Neutrophil (primary cell): ENCODE results near the gene SERTAD3.

ENCODE experiments used
- H3K27ac ChIP-seq: fragments of 200-600 bp; sonication (generic); 2 replicates; pipeline ENCODE4 v1.5.1; 2016; ENCODE audit warnings: mild to moderate bottlenecking, moderate library complexity
- H3K27me3 ChIP-seq: fragments of 200-600 bp; sonication (generic); 2 replicates; pipeline ENCODE4 v1.6.0; 2016; ENCODE audit warnings: mild to moderate bottlenecking
- H3K36me3 ChIP-seq: fragments of 200-600 bp; sonication (generic); 2 replicates; pipeline ENCODE4 v1.5.1; 2017
- H3K4me1 ChIP-seq, 2 experiments: fragments of 200-600 bp in 1 of 2; sonication (generic) in 1 of 2; 1 replicate in 1 of 2; 2 replicates in 1 of 2; pipeline versions ENCODE4 v1.5.1 to v1.6.1; 2013 to 2016; ENCODE audit warnings: low read depth in 1 of 2, low read length in 1 of 2, mild to moderate bottlenecking in 1 of 2, moderate library complexity in 1 of 2; ENCODE audit not compliant: control insufficient read depth in 1 of 2, insufficient read depth in 1 of 2
- H3K4me3 ChIP-seq, 2 experiments: fragments of 200-600 bp in 1 of 2; sonication (generic) in 1 of 2; 1 replicate in 1 of 2; 2 replicates in 1 of 2; pipeline ENCODE4 v1.5.1; 2013 to 2016; ENCODE audit warnings: low read depth in 1 of 2, low read length in 1 of 2, mild to moderate bottlenecking in 1 of 2, moderate library complexity in 1 of 2
- H3K9me3 ChIP-seq: fragments of 200-600 bp; sonication (generic); 2 replicates; pipeline ENCODE4 v1.5.1; 2016
- CTCF ChIP-seq: fragments of 200-600 bp; sonication (generic); IDR thresholded peaks from 2 replicates; pipeline ENCODE4 v1.5.1; 2016; ENCODE audit warnings: antibody characterized with exemption

The SERTAD3 gene

GRCh38 chr19:40420766-40421765 is 23.1 kb downstream of the SERTAD3 start:
- TF ChIP-seq CTCF = peak; percentile 73
- Histone ChIP-seq H3K27ac (peak overlapping the region; percentile 92), H3K27me3 (no peaks in the 10 kb centered on the region), H3K4me3 (peak overlapping the region; percentile 89 to 93), H3K4me1 (peaks cover 42 to 46% of the 10 kb centered on the region in 2 experiments), H3K36me3 (peaks cover 10% of the 10 kb centered on the region), H3K9me3 (no peaks in the 10 kb centered on the region)

DNA sequence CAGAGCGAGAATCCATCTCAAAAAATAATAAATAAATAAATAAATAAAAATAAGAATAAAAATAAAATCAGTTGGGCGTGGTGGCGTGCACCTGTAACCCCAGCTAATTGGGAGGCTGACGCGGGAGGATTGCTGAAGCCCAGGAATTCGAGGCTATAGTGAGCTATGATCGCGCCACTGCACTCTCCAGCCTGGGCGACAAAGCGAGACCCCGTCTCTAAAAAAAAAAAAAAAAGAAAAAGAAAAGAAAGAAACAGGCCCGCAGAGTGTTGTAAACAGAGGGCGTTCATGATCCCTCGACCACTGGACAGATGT is 23.7 kb downstream of the SERTAD3 start:
- Histone ChIP-seq H3K27me3 (no peaks in the 10 kb centered on the region), H3K4me3 (peak overlapping the region; percentile 89 to 93), H3K36me3 (peaks cover 10% of the 10 kb centered on the region), H3K27ac (peak overlapping the region; percentile 92), H3K4me1 (peaks cover 47 to 51% of the 10 kb centered on the region in 2 experiments), H3K9me3 (no peaks in the 10 kb centered on the region)
- TF ChIP-seq CTCF = no peak

GRCh38 chr19:40419780-40420179 is 24.4 kb downstream of the SERTAD3 start:
- no peaks in the 10 kb centered on the region for H3K27me3 ChIP-seq
- peaks cover 10% of the 10 kb centered on the region for H3K36me3 ChIP-seq
- no peak overlapping the region for H3K27ac ChIP-seq
- H3K4me3 ChIP-seq = no peak overlapping the region
- no peaks in the 10 kb centered on the region for H3K9me3 ChIP-seq
- H3K4me1 ChIP-seq = peaks cover 50 to 53% of the 10 kb centered on the region in 2 experiments
- TF ChIP-seq CTCF = no peak

DNA sequence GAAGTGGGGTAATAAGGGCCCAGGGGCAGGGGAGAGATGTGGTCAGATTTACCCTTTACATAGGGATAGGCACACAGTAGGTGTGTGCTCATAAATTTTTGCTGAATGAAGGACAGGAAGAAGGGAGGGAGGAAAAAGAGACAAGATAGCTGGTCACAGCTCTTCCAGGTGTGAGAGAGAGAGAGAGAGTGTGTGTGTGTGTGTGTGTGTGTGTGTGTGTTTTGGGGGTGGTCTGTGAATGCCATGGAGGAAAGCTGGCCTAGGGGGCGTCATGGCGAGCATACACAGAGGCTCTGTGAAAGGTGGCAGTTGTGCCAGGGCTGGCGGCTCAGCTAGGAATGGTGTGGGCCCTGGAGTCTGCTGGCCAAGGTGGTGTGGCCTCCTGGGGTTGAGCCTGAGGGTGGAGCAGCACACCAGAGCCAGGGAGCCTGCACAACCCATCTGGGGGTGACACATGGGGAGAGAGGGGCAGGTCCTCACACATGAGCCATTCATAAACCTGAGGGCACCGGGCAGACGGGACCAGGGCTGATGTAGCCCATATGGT is 25.0 kb downstream of the SERTAD3 start:
- Histone ChIP-seq H3K4me3 (no peak overlapping the region), H3K9me3 (no peaks in the 10 kb centered on the region), H3K36me3 (peaks cover 10% of the 10 kb centered on the region), H3K4me1 (peaks cover 45 to 49% of the 10 kb centered on the region in 2 experiments), H3K27ac (no peak overlapping the region), H3K27me3 (no peaks in the 10 kb centered on the region)
- TF ChIP-seq CTCF = no peak

DNA sequence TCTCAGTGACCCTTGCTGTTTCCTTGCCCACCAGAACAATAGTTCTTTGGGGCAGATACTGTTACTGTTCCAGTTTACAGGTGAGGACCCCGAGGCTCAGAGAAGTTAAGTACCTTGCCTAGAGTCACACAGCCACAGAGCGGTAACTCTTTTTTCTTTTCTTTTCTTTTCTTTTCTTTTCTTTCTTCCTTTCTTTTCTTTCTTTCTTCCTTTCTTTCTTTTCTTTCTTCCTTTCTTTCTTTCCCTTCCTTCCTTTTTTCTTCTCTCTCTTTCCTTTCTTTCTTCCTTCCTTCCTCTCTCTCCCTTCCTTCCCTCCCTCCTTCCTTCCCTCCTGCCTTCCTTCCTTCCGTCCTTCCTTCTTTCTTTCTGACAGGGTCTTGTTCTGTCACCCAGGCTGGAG is 26.1 kb downstream of the SERTAD3 start:
- Histone ChIP-seq H3K27ac (peak overlapping the region; percentile 67), H3K27me3 (peaks cover 6% of the 10 kb centered on the region), H3K4me1 (peaks cover 45 to 49% of the 10 kb centered on the region in 2 experiments), H3K9me3 (no peaks in the 10 kb centered on the region), H3K36me3 (peaks cover 8% of the 10 kb centered on the region), H3K4me3 (no peak overlapping the region)
- TF ChIP-seq CTCF = no peak
